ENCODE results near the gene PRKAG1. TPM values are rescaled to one million over a fixed set of nuclear protein-coding genes. Genes with fewer than 3 reads are reported as not detected.

PRKAG1 gene
- total RNA-seq, 6 experiments from 2014 or later = 24.8 to 36.2 (median 30.1) TPM

DNA sequence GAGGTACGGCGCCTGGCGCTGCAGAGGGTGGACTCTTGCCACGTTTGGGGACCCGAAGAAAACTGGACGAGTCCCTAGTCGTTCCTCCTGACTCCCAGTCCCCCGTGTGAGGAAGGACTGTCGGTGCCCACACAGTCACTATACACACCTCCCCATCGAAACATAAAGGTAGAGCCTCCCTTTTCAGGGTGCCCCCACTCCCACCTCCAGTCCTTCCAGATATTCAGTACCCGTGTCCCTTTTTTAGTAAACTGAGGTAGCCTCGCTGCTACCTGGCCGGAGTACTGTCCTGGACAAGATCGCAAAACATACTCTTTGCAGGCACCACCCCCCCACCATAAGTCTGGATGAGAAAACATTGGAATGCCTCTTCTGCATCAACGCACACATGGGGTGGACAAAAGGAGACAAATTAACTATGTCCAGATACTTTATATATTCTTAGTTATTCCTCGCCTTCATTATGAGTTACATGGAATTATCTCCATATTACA is 42.6 kb upstream of the PRKAG1 start:
- no peaks in the 10 kb centered on the region for H3K36me3 ChIP-seq
- peak overlapping the region; percentile 90 to 98 (median 97) for H3K27ac ChIP-seq
- H3K4me3 ChIP-seq = peak overlapping the region; percentile 94 to 99 (median 95)
- 7% methylated on average over 16 of the region's 16 CpGs for WGBS (ENCODE audit: insufficient coverage, low coverage, low lambda C conversion rate, missing lambda C conversion rate)
- TF ChIP-seq POLR2A (IDR thresholded peaks at IDR 0.05) = no peak
- TF ChIP-seq, protein P1, sequence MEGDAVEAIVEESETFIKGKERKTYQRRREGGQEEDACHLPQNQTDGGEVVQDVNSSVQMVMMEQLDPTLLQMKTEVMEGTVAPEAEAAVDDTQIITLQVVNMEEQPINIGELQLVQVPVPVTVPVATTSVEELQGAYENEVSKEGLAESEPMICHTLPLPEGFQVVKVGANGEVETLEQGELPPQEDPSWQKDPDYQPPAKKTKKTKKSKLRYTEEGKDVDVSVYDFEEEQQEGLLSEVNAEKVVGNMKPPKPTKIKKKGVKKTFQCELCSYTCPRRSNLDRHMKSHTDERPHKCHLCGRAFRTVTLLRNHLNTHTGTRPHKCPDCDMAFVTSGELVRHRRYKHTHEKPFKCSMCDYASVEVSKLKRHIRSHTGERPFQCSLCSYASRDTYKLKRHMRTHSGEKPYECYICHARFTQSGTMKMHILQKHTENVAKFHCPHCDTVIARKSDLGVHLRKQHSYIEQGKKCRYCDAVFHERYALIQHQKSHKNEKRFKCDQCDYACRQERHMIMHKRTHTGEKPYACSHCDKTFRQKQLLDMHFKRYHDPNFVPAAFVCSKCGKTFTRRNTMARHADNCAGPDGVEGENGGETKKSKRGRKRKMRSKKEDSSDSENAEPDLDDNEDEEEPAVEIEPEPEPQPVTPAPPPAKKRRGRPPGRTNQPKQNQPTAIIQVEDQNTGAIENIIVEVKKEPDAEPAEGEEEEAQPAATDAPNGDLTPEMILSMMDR (IDR thresholded peaks at IDR 0.05) = no peak
- intact Hi-C loops (cut with DNase I) = loop anchor here in 1 of 2 donors (10.0 kb wide), 1 partner anchor 64 kb away; no protein-coding TSS in a partner anchor
- H3K9me3 ChIP-seq = no peaks in the 10 kb centered on the region
- ATAC-seq = no peak
- no peaks in the 10 kb centered on the region for H3K27me3 ChIP-seq
- H3K4me1 ChIP-seq = peaks cover 0 to 44% (median 15%) of the 10 kb centered on the region in 4 donors
- no peak for DNase-seq

DNA sequence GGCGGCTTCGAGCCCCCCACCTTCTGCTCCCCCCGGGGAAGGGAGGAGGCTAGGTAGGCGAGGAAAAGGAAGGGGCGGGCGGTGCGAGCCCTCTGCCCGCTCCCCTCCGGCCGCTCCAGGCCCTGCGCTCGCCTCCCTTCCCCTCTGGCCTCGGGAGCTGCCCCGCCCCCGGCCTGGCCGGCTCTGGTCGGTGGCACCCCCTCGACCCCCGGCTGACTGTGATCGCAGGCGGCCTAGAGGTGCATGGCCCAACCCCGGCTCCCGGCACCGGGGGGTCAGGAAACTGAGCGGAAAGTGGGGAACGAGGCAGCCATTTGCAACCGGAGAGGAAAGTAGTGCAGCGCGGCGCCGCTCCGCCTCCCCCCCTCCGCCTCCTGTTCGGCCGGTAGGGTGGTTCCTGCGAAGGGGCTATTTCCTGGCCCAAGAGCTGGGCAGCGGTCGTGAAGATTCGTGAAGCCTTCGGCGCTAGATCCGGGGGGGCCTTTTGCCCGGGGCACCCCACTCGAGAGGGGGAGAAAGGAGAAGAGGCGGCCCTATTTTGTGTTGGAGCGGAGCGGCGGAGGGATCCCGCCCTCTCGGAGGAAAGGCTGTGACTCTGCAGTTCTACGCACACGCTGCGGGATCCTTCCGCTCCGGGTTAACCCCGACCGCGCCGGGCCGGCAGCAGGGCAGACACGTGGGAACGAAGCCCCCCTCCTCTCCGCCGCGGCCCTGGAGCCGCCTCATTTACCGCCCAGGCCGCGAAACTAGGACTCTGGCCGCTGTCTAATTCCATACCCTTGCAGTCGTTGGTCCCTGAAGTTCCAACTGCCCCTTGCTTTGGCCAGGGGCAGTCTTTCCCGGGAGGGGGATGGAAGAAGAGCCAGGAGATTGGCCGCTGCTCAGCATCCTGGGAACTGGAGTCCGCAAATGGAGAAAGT is 41.9 kb upstream of the PRKAG1 start, which contains the start of gene KMT2D:
KMT2D (minus strand) TSS at position 558 of the 920 bp plus-strand sequence. CDS start 5,470 bp downstream, outside the sequence.
- peak within 1 kb of the TSS; percentile 90 to 98 (median 97) for H3K27ac ChIP-seq
- no peaks in the 10 kb centered on the region for H3K27me3 ChIP-seq
- H3K36me3 ChIP-seq = no peaks in the 10 kb centered on the region
- H3K4me3 ChIP-seq = peak within 1 kb of the TSS; percentile 94 to 99 (median 95)
- intact Hi-C loops (cut with DNase I) = loop anchor here in 1 of 2 donors (10.0 kb wide), 1 partner anchor 64 kb away; no protein-coding TSS in a partner anchor
- TF ChIP-seq, protein P1 (IDR thresholded peaks at IDR 0.05) = peak in 1 of 4 donors; percentile 66
- peak; percentile 38 for TF ChIP-seq POLR2A (IDR thresholded peaks at IDR 0.05)
- DNase-seq (peak; percentile 93 to 94 (median 94)), ATAC-seq (peak; percentile 78 to 84 (median 81))
- WGBS (ENCODE audit: insufficient coverage, low coverage, low lambda C conversion rate, missing lambda C conversion rate) = 0% methylated on average over 21 of the region's 74 CpGs
- H3K4me1 ChIP-seq = peaks cover 0 to 51% (median 16%) of the 10 kb centered on the region in 4 donors
- H3K9me3 ChIP-seq = no peaks in the 10 kb centered on the region

DNA sequence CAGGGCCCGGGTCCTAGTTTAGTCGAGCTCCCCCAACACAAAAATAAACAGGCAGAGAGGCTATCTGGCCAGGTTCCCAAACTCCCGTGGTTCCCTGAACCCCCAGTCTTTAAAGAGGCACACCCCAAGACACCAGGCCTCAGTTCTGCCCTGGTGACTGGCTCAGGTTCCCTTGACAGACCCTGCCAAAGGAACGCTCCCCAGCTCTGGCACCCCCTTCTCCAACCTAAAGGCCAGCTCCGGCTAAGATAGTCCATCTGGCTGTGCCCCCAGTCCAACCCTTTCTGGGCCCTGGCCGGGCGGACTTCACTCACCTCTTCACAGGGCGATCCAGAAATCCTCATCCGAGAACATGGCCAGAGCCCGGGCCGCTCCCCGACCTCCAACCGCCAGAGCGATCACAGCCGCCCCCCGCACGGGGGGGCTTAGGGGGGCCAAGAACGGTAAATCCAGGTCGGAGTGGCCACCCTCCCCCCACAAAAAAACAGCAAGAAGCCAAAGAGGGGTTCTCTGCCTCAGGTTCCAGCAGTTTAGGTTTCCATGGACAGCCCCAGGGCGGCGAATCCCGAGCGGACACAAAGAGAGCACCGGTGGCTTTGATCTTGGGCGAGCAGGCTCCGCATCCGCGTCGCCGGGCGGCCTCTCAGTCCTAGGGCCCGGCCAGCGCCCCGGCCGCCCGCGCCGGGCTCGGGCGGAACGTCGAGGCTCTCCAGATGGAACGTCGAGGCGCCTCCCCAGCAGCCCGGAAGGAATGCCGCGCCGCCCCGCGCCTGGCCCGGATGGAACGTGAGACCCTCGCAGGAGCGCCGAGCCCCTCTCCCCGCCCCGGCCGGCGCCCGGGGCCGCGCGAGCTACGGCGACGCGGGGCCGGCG is 41.0 kb upstream of the PRKAG1 start:
- Histone ChIP-seq H3K4me1 (peaks cover 0 to 54% (median 16%) of the 10 kb centered on the region in 4 donors), H3K27me3 (no peaks in the 10 kb centered on the region), H3K4me3 (peak overlapping the region; percentile 94 to 99 (median 95)), H3K27ac (peak overlapping the region; percentile 90 to 98 (median 97)), H3K9me3 (no peaks in the 10 kb centered on the region), H3K36me3 (peaks cover 0 to 5% (median 2%) of the 10 kb centered on the region in 4 donors)
- 0% methylated on average over 17 of the region's 70 CpGs for WGBS (ENCODE audit: insufficient coverage, low coverage, low lambda C conversion rate, missing lambda C conversion rate)
- peak in 2 of 3 donors; percentile 72 to 75 for DNase-seq
- TF ChIP-seq, protein P1 (IDR thresholded peaks at IDR 0.05) = no peak
- TF ChIP-seq POLR2A (IDR thresholded peaks at IDR 0.05) = no peak
- peak in 2 of 4 donors; percentile 10 to 15 for ATAC-seq
- intact Hi-C loops (cut with DNase I) = loop anchor here in 1 of 2 donors (10.0 kb wide), 1 partner anchor 65 kb away; no protein-coding TSS in a partner anchor

DNA sequence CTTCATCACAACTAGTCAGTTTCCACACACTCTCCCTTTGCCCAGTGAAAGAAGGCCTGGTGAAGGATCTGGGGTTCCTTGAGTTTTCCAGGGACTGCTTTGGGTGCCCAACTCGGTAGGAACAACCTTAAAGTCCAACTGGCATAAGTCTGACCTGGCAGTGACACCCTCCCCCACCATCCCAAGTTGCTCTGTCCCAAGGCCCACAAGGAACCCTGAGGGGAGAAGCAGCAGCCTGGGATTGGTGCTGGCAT is 40.4 kb upstream of the PRKAG1 start:
- TF ChIP-seq, protein P1 (IDR thresholded peaks at IDR 0.05) = no peak
- no peak for TF ChIP-seq POLR2A (IDR thresholded peaks at IDR 0.05)
- no peak for ATAC-seq
- no peak for DNase-seq
- Histone ChIP-seq H3K4me3 (peak overlapping the region; percentile 94 to 99 (median 95)), H3K27ac (peak overlapping the region; percentile 90 to 98 (median 97)), H3K36me3 (peaks cover 0 to 11% (median 2%) of the 10 kb centered on the region in 4 donors), H3K27me3 (no peaks in the 10 kb centered on the region), H3K9me3 (no peaks in the 10 kb centered on the region), H3K4me1 (peaks cover 0 to 48% (median 14%) of the 10 kb centered on the region in 4 donors)
- 0% methylated on average over 1 of the region's 1 CpG for WGBS (ENCODE audit: insufficient coverage, low coverage, low lambda C conversion rate, missing lambda C conversion rate)
- intact Hi-C loops (cut with DNase I) = no loop called here
